Mesendoderm (in vitro differentiated cells): ENCODE measurements around the gene FAM131B. TPM values are rescaled to one million over a fixed set of nuclear protein-coding genes. Genes with fewer than 3 reads are reported as not detected.

ENCODE experiments used
- small RNA-seq: library from polyadenylated mRNA; stranded (forward); fragments of <200 nt; extraction: miRNeasy Mini kit (QIAGEN cat#:217004); gene quantifications from one replicate; pipeline ENCODE3, GENCODE V24; 2013; ENCODE audit not compliant: insufficient read depth

Gene FAM131B

Small RNAs within 50 kb of the gene (small RNA-seq; reads per million reads assigned to genes)
- not detected for gene MIR6892
